ENCODE data around the gene RXFP3.

Gene RXFP3

DNA sequence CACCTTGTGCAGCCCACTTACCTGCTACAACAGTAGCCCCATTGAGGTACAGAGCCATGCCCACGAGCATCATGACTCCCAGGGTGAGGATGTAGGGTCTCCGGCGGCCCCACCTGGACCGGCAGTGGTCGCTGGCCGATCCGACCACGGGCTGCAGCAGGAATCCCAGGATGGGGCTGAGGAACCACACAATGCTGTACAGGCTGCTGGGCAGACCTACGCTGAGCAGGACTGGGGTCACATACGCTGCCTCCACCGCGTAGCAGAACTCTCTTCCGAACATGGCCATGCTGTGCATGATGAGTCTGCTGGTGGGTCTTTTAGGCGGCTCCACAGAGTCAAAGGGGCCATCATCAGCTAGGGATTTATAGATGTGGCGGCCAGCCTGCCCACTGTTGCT, 48.0 kb downstream of the RXFP3 start:
- no peak for DNase-seq

GRCh38 chr5:33984671-33985124, 48.5 kb downstream of the RXFP3 start, which contains the start of gene SLC45A2:
TSS of gene SLC45A2 (minus strand) at chr5:33984693. CDS start at chr5:33984583, 110 bp downstream.
- DNase-seq, result no peak

GRCh38 chr5:33985447-33985846, 49.3 kb downstream of the RXFP3 start:
- DNase-seq, result no peak
